Gastroesophageal sphincter (tissue), 4 donors: ENCODE data around the gene DQX1. TPM values are rescaled to one million over a fixed set of nuclear protein-coding genes. Genes with fewer than 3 reads are reported as not detected.
A peak's percentile ranks its signal among the peaks of the same experiment; 100 is the strongest.

Experiments
- ATAC-seq: fragments of 150-250 bp; one replicate; pipeline ENCODE4 v1.9.1; 2016; ENCODE audit warnings: mild to moderate bottlenecking, moderate library complexity
- H3K27ac ChIP-seq, 4 donors: fragments of 200-600 bp; sonication (generic) in 3 of 4; 1 replicate in 3 of 4; 2 replicates in 1 of 4; pipeline ENCODE4 v1.5.1; 2016 to 2019
- H3K27me3 ChIP-seq: fragments of 200-600 bp; sonication (generic); one replicate; pipeline ENCODE4 v1.5.1; 2019
- H3K36me3 ChIP-seq, 2 donors: fragments of 200-600 bp; sonication (generic); one replicate each; pipeline ENCODE4 v1.5.1; 2019; ENCODE audit warnings: control low read depth in 1 of 2
- H3K4me1 ChIP-seq, 3 donors: fragments of 200-600 bp; sonication (generic); 1 replicate in 2 of 3; 2 replicates in 1 of 3; pipeline ENCODE4 v1.5.1; 2016 to 2019; ENCODE audit warnings: control low read depth in 2 of 3
- H3K4me3 ChIP-seq, 2 donors: fragments of 200-600 bp; sonication (generic); one replicate each; pipeline ENCODE4 v1.5.1; 2019; ENCODE audit warnings: mild to moderate bottlenecking in 1 of 2, moderate library complexity in 1 of 2
- H3K9me3 ChIP-seq, 3 donors: fragments of 200-600 bp; sonication (generic); one replicate each; pipeline ENCODE4 v1.5.1; 2017 to 2019; ENCODE audit warnings: control low read depth in 2 of 3
- CTCF ChIP-seq, 4 experiments: fragments of 200-600 bp in 2 of 4; fragments of 450-650 bp in 2 of 4; sonication (generic) in 1 of 4; IDR thresholded peaks; one replicate each; pipeline ENCODE4 v1.5.1; 2017 to 2019; ENCODE audit warnings: antibody characterized with exemption in 4 of 4, mild to moderate bottlenecking in 2 of 4, moderate library complexity in 2 of 4
- EP300 ChIP-seq: sonication (generic); formaldehyde crosslinking; IDR thresholded peaks from one replicate; pipeline ENCODE4 v1.6.1; 2017; ENCODE audit warnings: antibody characterized with exemption, mild to moderate bottlenecking
- POLR2A ChIP-seq, 2 donors: fragments of 450-650 bp; IDR thresholded peaks; one replicate each; pipeline ENCODE4 v1.6.1; 2017; ENCODE audit warnings: antibody characterized with exemption in 2 of 2, mild to moderate bottlenecking in 2 of 2, moderate library complexity in 1 of 2
- POLR2AphosphoS5 ChIP-seq: sonication (generic); formaldehyde crosslinking; IDR thresholded peaks from one replicate; pipeline ENCODE4 v1.6.1; 2017; ENCODE audit warnings: antibody characterized with exemption
- whole genome bisulfite sequencing, 2 donors: methylation state at CpG; one replicate each; pipeline ENCODE4 v1.1.5; 2018; ENCODE audit warnings: low coverage in 1 of 2; 5-methylcytosine and 5-hydroxymethylcytosine counted together
- total RNA-seq, 4 donors: library from RNA; depleted of rRNA; stranded (reverse); fragments of >200 nt; gene quantifications; one replicate each; pipeline ENCODE4 v1.1.0, GENCODE V29; 2016

DQX1 gene
- total RNA-seq, 4 donors from 2014 or later, result not detected

DNA sequence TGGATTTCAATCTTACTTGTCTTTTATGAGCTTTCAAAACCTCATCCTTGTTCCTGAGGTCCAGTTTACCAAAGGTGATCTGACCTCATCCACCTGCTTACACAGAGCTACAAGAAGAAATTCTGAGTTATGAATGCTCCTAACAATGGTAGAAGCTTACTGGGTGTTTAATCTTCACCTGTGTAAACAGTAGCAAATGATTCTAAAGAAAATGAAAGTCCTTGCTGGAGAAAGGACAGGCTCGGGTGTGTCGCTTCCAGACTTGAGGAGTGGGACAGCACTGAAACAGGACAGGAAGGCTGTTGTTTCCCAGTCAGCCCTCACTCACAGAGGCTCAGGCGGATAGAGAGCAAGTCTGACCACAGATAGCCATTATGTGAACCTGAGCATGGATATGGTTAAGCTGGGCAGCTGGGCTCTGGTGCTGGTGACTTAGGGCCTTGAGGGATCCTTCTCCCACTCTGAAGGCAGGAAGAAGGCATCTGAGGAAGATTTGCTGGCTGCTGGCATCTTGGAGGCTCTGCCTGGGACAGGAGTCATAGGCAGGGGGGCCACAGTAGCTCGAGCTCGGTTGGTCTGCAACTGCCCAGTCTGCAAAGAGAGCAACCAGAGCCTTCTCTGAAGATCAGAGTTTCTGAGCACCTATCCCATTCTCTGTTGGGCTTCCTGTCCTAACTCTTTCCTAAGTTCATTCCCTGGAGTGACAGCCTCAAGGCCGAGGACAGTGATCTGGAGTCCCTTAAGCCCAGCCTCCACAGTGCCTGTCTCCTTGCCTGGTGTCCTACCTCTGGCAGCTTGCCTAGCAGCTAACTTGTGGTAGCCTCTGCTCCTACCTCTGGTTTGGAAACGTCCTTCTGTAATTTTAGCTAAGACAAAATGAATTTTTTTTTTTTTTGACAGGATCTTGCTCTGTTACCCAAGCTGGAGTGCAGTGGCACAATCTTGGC is 32.5 kb upstream of the DQX1 start:
- Histone ChIP-seq H3K4me1 (peaks cover 0 to 21% (median 7%) of the 10 kb centered on the region in 3 donors), H3K36me3 (peaks cover 0 to 11% of the 10 kb centered on the region in 2 donors), H3K27me3 (peaks cover 35% of the 10 kb centered on the region), H3K27ac (no peak overlapping the region), H3K4me3 (no peak overlapping the region), H3K9me3 (no peaks in the 10 kb centered on the region)
- WGBS, 2 donors, result 50 to 60% methylated on average over 5 to 6 of the region's 7 CpGs
- no peak for ATAC-seq
- no peak for TF ChIP-seq POLR2AphosphoS5
- TF ChIP-seq CTCF (IDR thresholded peaks at IDR 0.05), result no peak
- no peak for TF ChIP-seq POLR2A (IDR thresholded peaks at IDR 0.05)
- TF ChIP-seq EP300, result no peak

DNA sequence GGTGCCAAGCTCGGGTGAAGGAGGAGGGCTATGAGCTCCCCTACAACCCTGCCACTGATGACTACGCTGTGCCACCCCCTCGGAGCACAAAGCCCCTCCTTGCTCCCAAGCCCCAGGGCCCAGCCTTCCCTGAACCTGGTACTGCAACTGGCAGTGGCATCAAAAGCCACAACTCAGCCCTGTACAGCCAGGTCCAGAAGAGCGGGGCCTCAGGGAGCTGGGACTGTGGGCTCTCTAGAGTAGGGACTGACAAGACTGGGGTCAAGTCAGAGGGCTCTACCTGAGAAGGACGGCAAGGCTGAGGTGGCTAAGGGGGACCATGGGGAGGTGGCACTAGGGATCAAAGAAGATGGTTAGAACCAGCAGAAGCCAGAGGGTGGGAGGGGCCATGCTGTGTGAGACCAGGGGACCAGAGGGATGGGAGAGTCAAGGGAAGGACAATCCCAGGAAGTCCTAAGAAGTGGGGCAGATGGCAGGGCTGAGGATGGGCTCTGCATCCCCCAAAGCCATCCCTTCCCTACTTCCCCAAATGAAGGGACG is 30.9 kb upstream of the DQX1 start:
- ATAC-seq, result no peak
- 83% methylated on average over 1 to 2 of the region's 6 CpGs for WGBS, 2 donors
- Histone ChIP-seq H3K36me3 (peaks cover 0 to 11% of the 10 kb centered on the region in 2 donors), H3K4me1 (peaks cover 0 to 29% (median 10%) of the 10 kb centered on the region in 3 donors), H3K27me3 (peaks cover 21% of the 10 kb centered on the region), H3K4me3 (no peak overlapping the region), H3K27ac (no peak overlapping the region), H3K9me3 (no peaks in the 10 kb centered on the region)
- TF ChIP-seq CTCF (IDR thresholded peaks at IDR 0.05), result no peak
- TF ChIP-seq POLR2A (IDR thresholded peaks at IDR 0.05), result no peak
- no peak for TF ChIP-seq EP300
- TF ChIP-seq POLR2AphosphoS5, result no peak

- H3K9me3 ChIP-seq, result no peaks in the 10 kb centered on the region
- peaks cover 14% of the 10 kb centered on the region for H3K27me3 ChIP-seq
- ATAC-seq, result no peak
- H3K4me1 ChIP-seq, result peaks cover 0 to 29% (median 10%) of the 10 kb centered on the region in 3 donors
- no peak overlapping the region for H3K27ac ChIP-seq
- peaks cover 0 to 11% of the 10 kb centered on the region in 2 donors for H3K36me3 ChIP-seq
- no peak for TF ChIP-seq POLR2A (IDR thresholded peaks at IDR 0.05)
- no peak for TF ChIP-seq EP300
- TF ChIP-seq CTCF (IDR thresholded peaks at IDR 0.05), result no peak
- TF ChIP-seq POLR2AphosphoS5, result no peak
- H3K4me3 ChIP-seq, result peak overlapping the region in 1 of 2 donors; percentile 84
- 80% methylated on average over 3 of the region's 14 CpGs; no CpG with 5 or more reads in 1 of the 2 donors for WGBS, 2 donors
Measured at GRCh38 chr2:74556159-74556558, 30.1 kb upstream of the DQX1 start.

- peaks cover 0 to 32% (median 10%) of the 10 kb centered on the region in 3 donors for H3K4me1 ChIP-seq
- H3K36me3 ChIP-seq, result peaks cover 0 to 11% of the 10 kb centered on the region in 2 donors
- no peak for TF ChIP-seq POLR2AphosphoS5
- no peak for TF ChIP-seq EP300
- TF ChIP-seq POLR2A (IDR thresholded peaks at IDR 0.05), result no peak
- TF ChIP-seq CTCF (IDR thresholded peaks at IDR 0.05), result no peak
- 54% methylated on average over 3 of the region's 17 CpGs; no CpG with 5 or more reads in 1 of the 2 donors for WGBS, 2 donors
- peaks cover 11% of the 10 kb centered on the region for H3K27me3 ChIP-seq
- H3K4me3 ChIP-seq, result peak overlapping the region in 1 of 2 donors; percentile 84
- H3K27ac ChIP-seq, result peak overlapping the region in 3 of 4 donors; percentile 91 to 95 (median 92)
- H3K9me3 ChIP-seq, result no peaks in the 10 kb centered on the region
- ATAC-seq, result no peak
Measured at GRCh38 chr2:74555610-74556103, 29.6 kb upstream of the DQX1 start.
